ENCODE data around the gene TRANK1.

DNA sequence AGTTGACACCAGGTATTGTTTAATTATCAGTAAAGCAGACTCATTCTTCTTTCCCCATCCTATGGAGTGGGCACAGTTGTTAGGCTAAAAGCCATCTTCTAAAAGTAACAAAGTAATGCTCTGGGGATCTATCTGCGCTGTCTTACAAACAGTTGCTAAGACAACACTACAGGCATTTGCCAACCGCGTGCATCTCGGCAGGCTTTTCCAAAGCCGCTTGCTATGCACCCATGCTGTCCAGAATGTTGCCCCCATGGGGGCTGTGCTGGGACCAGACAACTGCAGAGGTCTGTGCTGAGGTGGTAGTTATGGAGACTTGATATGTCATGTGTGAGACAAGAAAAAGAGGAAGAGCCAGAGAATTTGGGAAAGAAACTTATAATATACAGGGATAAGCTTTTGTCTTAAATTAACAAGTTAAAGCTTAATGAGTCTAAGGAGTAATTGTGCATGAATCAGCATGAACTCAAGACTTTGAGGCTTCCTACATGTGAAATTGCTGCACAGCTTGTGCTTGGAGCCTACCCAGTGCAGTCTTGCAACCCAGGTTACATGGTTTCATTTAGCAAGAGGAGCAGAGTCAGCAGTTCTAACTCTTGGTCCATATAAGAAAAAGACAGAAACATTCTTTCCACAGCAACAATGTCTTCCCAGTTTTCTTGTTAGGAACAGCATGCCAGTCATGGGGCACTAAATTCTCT is 141.6 kb downstream of the TRANK1 start:
- TF ChIP-seq, protein P1, sequence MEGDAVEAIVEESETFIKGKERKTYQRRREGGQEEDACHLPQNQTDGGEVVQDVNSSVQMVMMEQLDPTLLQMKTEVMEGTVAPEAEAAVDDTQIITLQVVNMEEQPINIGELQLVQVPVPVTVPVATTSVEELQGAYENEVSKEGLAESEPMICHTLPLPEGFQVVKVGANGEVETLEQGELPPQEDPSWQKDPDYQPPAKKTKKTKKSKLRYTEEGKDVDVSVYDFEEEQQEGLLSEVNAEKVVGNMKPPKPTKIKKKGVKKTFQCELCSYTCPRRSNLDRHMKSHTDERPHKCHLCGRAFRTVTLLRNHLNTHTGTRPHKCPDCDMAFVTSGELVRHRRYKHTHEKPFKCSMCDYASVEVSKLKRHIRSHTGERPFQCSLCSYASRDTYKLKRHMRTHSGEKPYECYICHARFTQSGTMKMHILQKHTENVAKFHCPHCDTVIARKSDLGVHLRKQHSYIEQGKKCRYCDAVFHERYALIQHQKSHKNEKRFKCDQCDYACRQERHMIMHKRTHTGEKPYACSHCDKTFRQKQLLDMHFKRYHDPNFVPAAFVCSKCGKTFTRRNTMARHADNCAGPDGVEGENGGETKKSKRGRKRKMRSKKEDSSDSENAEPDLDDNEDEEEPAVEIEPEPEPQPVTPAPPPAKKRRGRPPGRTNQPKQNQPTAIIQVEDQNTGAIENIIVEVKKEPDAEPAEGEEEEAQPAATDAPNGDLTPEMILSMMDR (IDR thresholded peaks at IDR 0.05; ENCODE audit: insufficient read depth, low read length, poor library complexity, severe bottlenecking), result no peak
- no peak for TF ChIP-seq EZH2phosphoT487 (conservative IDR thresholded peaks at IDR 0.05; ENCODE audit: low read length)
